Glutamatergic neuron (in vitro differentiated cells): ENCODE results near the gene DAGLB. TPM values are rescaled to one million over a fixed set of nuclear protein-coding genes. Genes with fewer than 3 reads are reported as not detected.

Source experiments
- DNase-seq: peaks from one replicate; pipeline ENCODE4 v3.0.0; 2022
- H3K27ac Mint-ChIP-seq: one replicate; pipeline ENCODE4 v1.8.0; 2020; ENCODE audit warnings: mild to moderate bottlenecking, mixed read lengths, inconsistent platforms; ENCODE audit not compliant: unreplicated experiment
- H3K27me3 Mint-ChIP-seq: one replicate; pipeline ENCODE4 v1.8.0; 2020; ENCODE audit warnings: mild to moderate bottlenecking, moderate library complexity, mixed read lengths, inconsistent platforms; ENCODE audit not compliant: unreplicated experiment
- H3K36me3 Mint-ChIP-seq: one replicate; pipeline ENCODE4 v1.8.0; 2020; ENCODE audit warnings: mild to moderate bottlenecking, mixed read lengths, inconsistent platforms; ENCODE audit not compliant: unreplicated experiment
- H3K4me1 Mint-ChIP-seq: one replicate; pipeline ENCODE4 v1.8.0; 2020; ENCODE audit warnings: mild to moderate bottlenecking, low read depth, mixed read lengths, inconsistent platforms; ENCODE audit not compliant: unreplicated experiment
- H3K4me3 Mint-ChIP-seq: one replicate; pipeline ENCODE4 v1.8.0; 2020; ENCODE audit warnings: mild to moderate bottlenecking, mixed read lengths, inconsistent platforms; ENCODE audit not compliant: unreplicated experiment
- H3K9me3 Mint-ChIP-seq: one replicate; pipeline ENCODE4 v1.8.0; 2020; ENCODE audit warnings: mild to moderate bottlenecking, moderate library complexity, mixed read lengths, inconsistent platforms; ENCODE audit not compliant: unreplicated experiment
- total RNA-seq: library from RNA; stranded (reverse); fragmentation: NEBNext Ultra II Directional; extraction: Animal tissue kit (Norgen Biotek cat#: 25700); gene quantifications from one replicate; pipeline ENCODE4 v1.2.1, GENCODE V29; 2021; ENCODE audit not compliant: unreplicated experiment
- TF ChIP-seq, protein P1 (sequence below): fragments of 200-600 bp; sonication (generic); IDR thresholded peaks from one replicate; pipeline ENCODE4 v1.5.0; 2021; ENCODE audit not compliant: partially characterized antibody, unreplicated experiment

DAGLB gene
- total RNA-seq, 1 donor from 2014 or later, result 63.2 TPM

DNA sequence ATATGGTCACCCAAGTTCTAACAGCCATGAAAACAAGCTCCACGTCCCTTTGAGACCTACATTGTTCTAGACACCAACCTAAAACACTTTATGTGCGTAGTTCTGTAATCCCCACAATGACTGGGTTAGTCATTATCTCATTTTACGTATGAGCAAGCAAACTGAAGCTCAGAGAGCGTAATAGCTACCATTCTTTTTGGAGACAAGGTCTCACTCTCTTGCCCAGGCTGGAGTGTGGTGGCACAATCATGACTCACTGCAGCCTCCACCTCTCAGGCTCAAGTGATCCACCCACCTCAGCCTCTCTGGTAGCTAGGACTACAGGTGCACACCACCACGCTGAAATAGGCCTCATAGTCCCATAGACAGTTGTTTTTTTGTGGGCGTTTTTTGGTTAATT is 10.5 kb downstream of the DAGLB start:
- H3K36me3 Mint-ChIP-seq, result peaks cover 3% of the 10 kb centered on the region
- H3K4me1 Mint-ChIP-seq, result peaks cover 29% of the 10 kb centered on the region
- TF ChIP-seq, protein P1, sequence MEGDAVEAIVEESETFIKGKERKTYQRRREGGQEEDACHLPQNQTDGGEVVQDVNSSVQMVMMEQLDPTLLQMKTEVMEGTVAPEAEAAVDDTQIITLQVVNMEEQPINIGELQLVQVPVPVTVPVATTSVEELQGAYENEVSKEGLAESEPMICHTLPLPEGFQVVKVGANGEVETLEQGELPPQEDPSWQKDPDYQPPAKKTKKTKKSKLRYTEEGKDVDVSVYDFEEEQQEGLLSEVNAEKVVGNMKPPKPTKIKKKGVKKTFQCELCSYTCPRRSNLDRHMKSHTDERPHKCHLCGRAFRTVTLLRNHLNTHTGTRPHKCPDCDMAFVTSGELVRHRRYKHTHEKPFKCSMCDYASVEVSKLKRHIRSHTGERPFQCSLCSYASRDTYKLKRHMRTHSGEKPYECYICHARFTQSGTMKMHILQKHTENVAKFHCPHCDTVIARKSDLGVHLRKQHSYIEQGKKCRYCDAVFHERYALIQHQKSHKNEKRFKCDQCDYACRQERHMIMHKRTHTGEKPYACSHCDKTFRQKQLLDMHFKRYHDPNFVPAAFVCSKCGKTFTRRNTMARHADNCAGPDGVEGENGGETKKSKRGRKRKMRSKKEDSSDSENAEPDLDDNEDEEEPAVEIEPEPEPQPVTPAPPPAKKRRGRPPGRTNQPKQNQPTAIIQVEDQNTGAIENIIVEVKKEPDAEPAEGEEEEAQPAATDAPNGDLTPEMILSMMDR, result no peak
- H3K9me3 Mint-ChIP-seq, result peaks cover 6% of the 10 kb centered on the region
- H3K27me3 Mint-ChIP-seq, result peaks cover 1% of the 10 kb centered on the region
- no peak for DNase-seq
- H3K4me3 Mint-ChIP-seq, result no peak overlapping the region
- peak overlapping the region; percentile 96 for H3K27ac Mint-ChIP-seq

DNA sequence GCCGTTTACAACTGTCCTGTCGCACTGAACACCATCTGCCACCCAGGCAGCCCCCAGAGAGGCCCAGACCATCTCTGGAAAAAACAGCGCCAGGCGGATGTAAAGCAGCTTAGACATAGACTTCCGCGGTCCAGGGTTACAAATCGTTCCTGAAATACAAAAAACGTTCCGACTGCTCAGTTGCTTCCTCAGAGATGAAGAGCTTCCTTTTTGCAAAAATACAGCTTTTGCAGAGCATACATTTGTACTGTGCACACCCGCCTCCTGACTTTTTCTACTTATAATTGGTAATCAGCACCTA is 11.4 kb downstream of the DAGLB start:
- peak; percentile 82 for DNase-seq
- H3K27me3 Mint-ChIP-seq, result peaks cover 1% of the 10 kb centered on the region
- peak overlapping the region; percentile 76 for H3K4me3 Mint-ChIP-seq
- H3K9me3 Mint-ChIP-seq, result peaks cover 6% of the 10 kb centered on the region
- peaks cover 29% of the 10 kb centered on the region for H3K4me1 Mint-ChIP-seq
- TF ChIP-seq, protein P1, result no peak
- no peaks in the 10 kb centered on the region for H3K36me3 Mint-ChIP-seq
- peak overlapping the region; percentile 96 for H3K27ac Mint-ChIP-seq

DNA sequence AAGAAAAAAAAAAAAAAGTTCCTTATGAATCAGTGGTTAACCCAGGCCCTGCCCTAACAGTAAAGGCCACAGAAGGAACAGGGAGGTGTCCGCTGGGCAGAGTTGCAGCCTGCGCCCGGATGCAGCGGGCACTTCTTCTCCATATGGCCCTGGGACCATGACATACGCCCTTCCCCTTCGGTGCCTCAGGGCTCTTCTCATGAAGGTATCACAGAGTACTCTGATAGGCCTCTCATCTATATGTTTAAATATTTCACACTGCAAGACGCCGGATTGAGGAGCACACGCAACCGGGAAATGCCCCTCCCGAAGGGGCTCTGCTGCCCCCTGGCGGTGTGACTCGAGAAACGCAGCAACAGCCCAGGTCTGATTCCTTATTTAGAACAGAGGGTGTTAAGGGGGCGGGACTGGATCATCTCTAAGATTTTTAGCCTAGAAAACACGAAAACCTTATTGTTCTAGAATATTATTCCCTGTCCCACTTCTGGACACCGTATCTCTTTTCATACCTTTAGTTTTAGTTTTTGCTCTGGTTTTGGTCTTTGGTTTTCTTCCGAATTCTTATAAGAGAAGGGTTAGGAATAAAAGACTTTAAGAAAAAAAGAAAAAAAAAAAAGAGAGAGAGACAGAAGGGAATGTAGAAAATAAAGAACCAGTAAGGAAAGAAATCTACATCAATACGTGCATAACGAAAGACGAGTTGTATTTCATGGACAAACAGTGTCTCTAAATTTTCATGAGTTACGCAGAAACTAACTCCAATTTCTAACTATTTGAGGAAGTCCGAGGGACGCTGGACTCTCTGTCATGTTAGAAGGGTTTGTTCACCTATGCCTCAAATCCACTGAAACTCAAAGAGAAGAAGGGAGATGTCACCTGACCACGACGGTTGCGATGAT is 12.0 kb downstream of the DAGLB start:
- peak overlapping the region; percentile 76 for H3K4me3 Mint-ChIP-seq

DNA sequence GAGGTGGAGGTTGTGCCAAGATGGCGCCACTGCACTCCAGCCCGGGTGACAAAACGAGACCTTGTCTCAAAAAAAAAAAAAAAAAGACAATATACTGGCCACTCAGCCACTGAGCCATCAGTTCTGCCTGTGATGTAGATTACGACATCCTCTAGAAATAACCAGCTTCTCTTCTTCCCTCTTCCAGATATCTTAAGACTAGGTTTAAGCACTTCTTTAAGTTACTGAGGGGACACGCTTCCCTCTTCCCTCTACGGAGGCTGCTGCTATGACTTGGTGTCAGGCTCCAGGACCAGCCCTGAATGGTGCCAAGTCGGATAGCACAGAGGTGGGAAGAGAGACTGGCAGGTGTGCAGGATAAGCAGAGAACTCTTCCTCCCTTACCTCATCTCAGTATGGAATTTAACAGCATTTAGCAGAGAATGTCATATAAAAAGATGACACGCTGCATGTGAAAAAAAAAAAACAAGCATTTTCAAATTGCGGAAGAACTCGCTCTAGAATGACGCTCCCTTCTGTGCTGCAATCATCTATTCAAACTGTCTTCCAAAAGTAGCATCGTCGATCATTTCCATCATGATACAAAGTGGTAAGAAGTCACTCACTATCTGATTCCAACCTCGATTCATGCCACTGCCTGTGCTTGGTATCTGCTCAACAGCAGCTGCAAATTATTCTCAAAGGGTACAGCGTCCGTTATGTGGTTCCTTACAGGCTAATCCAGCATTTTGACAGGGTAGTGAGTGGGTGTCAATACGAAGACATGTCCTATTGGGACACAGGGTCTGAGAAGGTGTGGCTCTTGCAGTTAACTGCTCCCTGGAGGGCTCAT is 13.8 kb downstream of the DAGLB start:
- Mint-ChIP-seq H3K9me3 (peaks cover 3% of the 10 kb centered on the region), H3K27me3 (peaks cover 1% of the 10 kb centered on the region), H3K4me3 (no peak overlapping the region), H3K27ac (peak overlapping the region; percentile 59), H3K4me1 (peaks cover 27% of the 10 kb centered on the region), H3K36me3 (no peaks in the 10 kb centered on the region)
- TF ChIP-seq, protein P1, result no peak
- DNase-seq, result no peak

More for the DNA sequence above, 12.0 kb downstream of the DAGLB start:
- peaks cover 29% of the 10 kb centered on the region for H3K4me1 Mint-ChIP-seq
- H3K27me3 Mint-ChIP-seq, result peaks cover 1% of the 10 kb centered on the region
- H3K27ac Mint-ChIP-seq, result peak overlapping the region; percentile 96
- H3K36me3 Mint-ChIP-seq, result no peaks in the 10 kb centered on the region
- peaks cover 5% of the 10 kb centered on the region for H3K9me3 Mint-ChIP-seq
- DNase-seq, result peak; percentile 93
- TF ChIP-seq, protein P1, result peak; percentile 97
